Keratinocyte (primary cell): ENCODE data around the gene ZBED3. TPM values are rescaled to one million over a fixed set of nuclear protein-coding genes. Genes with fewer than 3 reads are reported as not detected.
A peak's percentile ranks its signal among the peaks of the same experiment; 100 is the strongest.

Experiments used
- DNase-seq: peaks from one replicate; pipeline ENCODE4 v3.0.0-alpha.2; 2011; ENCODE audit warnings: low read depth, missing footprints, low spot score
- FAIRE-seq: peaks from 2 replicates; lab custom pipeline; 2011; peaks lifted over from hg19 to GRCh38; lab: Jason Lieb, UNC
- H2AFZ ChIP-seq: 2 replicates; pipeline ENCODE4 v1.6.0; 2012; ENCODE audit warnings: low read length, control low read depth, inconsistent platforms; ENCODE audit not compliant: control insufficient read depth
- H3K27ac ChIP-seq: 2 replicates; pipeline ENCODE4 v1.5.1; 2011; ENCODE audit warnings: low read length; ENCODE audit not compliant: control insufficient read depth, insufficient read depth
- H3K27me3 ChIP-seq: 3 replicates; pipeline ENCODE4 v1.6.0; 2011; ENCODE audit warnings: low read length; ENCODE audit not compliant: control insufficient read depth, insufficient read depth; ENCODE audit errors: extremely low read depth
- H3K36me3 ChIP-seq, 2 experiments: 2 replicates in 1 of 2; 3 replicates in 1 of 2; pipeline ENCODE4 v1.5.1; 2011; ENCODE audit warnings: low read length in 2 of 2, mild to moderate bottlenecking in 1 of 2; ENCODE audit not compliant: control insufficient read depth in 2 of 2, insufficient read depth in 2 of 2; ENCODE audit errors: extremely low read depth in 1 of 2
- H3K4me1 ChIP-seq: 3 replicates; pipeline ENCODE4 v1.5.1; 2011; ENCODE audit warnings: low read length; ENCODE audit not compliant: control insufficient read depth, insufficient read depth; ENCODE audit errors: extremely low read depth
- H3K4me2 ChIP-seq: 3 replicates; pipeline ENCODE4 v1.6.0; 2011; ENCODE audit warnings: low read depth, low read length; ENCODE audit not compliant: control insufficient read depth, insufficient read depth; ENCODE audit errors: extremely low read depth
- H3K4me3 ChIP-seq, 3 experiments: fragments of 200-600 bp in 1 of 3; sonication (generic) in 1 of 3; 2 replicates in 2 of 3; 3 replicates in 1 of 3; pipeline ENCODE4 v1.5.1; 2011 to 2016; ENCODE audit warnings: low read length in 3 of 3, mild to moderate bottlenecking in 3 of 3, control low read depth in 2 of 3, inconsistent platforms in 1 of 3, low read depth in 1 of 3, mixed read lengths in 1 of 3, mixed run types in 1 of 3, moderate library complexity in 1 of 3; ENCODE audit not compliant: control insufficient read depth in 2 of 3, insufficient read depth in 2 of 3; ENCODE audit errors: extremely low read depth in 1 of 3
- H3K79me2 ChIP-seq: 2 replicates; pipeline ENCODE4 v1.6.0; 2012; ENCODE audit warnings: low read length; ENCODE audit not compliant: control insufficient read depth, insufficient read depth
- H3K9ac ChIP-seq: 3 replicates; pipeline ENCODE4 v1.6.0; 2011; ENCODE audit warnings: low read length; ENCODE audit not compliant: control insufficient read depth, insufficient read depth; ENCODE audit errors: extremely low read depth
- H3K9me1 ChIP-seq: 3 replicates; pipeline ENCODE4 v1.6.0; 2011; ENCODE audit warnings: low read length; ENCODE audit not compliant: control insufficient read depth, insufficient read depth; ENCODE audit errors: extremely low read depth
- H3K9me3 ChIP-seq: 2 replicates; pipeline ENCODE4 v1.5.1; 2012; ENCODE audit warnings: low read depth, low read length; ENCODE audit not compliant: control insufficient read depth
- H4K20me1 ChIP-seq: 3 replicates; pipeline ENCODE4 v1.6.0; 2011; ENCODE audit warnings: low read length; ENCODE audit not compliant: control insufficient read depth, insufficient read depth; ENCODE audit errors: extremely low read depth
- CTCF ChIP-seq, 3 experiments: IDR thresholded peaks in 1 of 3; conservative IDR thresholded peaks in 1 of 3; optimal IDR thresholded peaks in 1 of 3; 2 replicates in 2 of 3; 3 replicates in 1 of 3; pipeline versions ENCODE3 to v1.5.1; 2011; ENCODE audit warnings: low read length in 3 of 3, mild to moderate bottlenecking in 3 of 3, moderate library complexity in 2 of 3, control low read depth in 1 of 3, inconsistent platforms in 1 of 3; ENCODE audit not compliant: insufficient read depth in 2 of 3; ENCODE audit errors: extremely low read depth in 1 of 3
- EZH2 ChIP-seq: IDR thresholded peaks from one replicate; pipeline ENCODE4 v1.6.1; 2012; ENCODE audit warnings: inconsistent platforms, mild to moderate bottlenecking, low read length, moderate library complexity
- dilution Hi-C: fragments of 300-500 bp; cut with MboI; formaldehyde crosslinking; loops from one replicate; pipeline ENCODE4 v1.7.0; 2020; ENCODE audit warnings: low sequenced_read_pairs; ENCODE audit not compliant: extremely low pct_ligation_motif_present
- polyA plus RNA-seq, 5 experiments: library from polyadenylated mRNA; depleted of rRNA in 3 of 5; stranded (reverse) in 3 of 5; stranded (forward) in 1 of 5; unstranded in 1 of 5; fragments of >200 nt; gene quantifications; 1 replicate in 1 of 5; 2 replicates in 3 of 5; 3 replicates in 1 of 5; pipeline versions ENCODE4 v1.2.1 to v1.2.3, GENCODE V29; 2011 to 2012; ENCODE audit warnings: missing spikeins in 2 of 5, low read depth in 1 of 5, low replicate concordance in 1 of 5

The ZBED3 gene
- polyA plus RNA-seq, 1 donor (not counting 4 experiments of a cell fraction or from before 2014, with no cell fraction given): 0.59 TPM

GRCh38 chr5:77076961-77077828 lies 9.9 kb downstream of the ZBED3 start:
- Histone ChIP-seq H3K9me3 (no peaks in the 10 kb centered on the region), H3K4me2 (peak overlapping the region; percentile 74), H3K9me1 (peaks cover 2% of the 10 kb centered on the region), H3K27me3 (no peaks in the 10 kb centered on the region), H2AFZ (peak overlapping the region; percentile 66), H4K20me1 (no peaks in the 10 kb centered on the region), H3K4me1 (peaks cover 4% of the 10 kb centered on the region), H3K79me2 (no peaks in the 10 kb centered on the region), H3K4me3 (peak overlapping the region; percentile 19 to 51 (median 35)), H3K27ac (no peak overlapping the region), H3K9ac (no peak overlapping the region), H3K36me3 (no peaks in the 10 kb centered on the region)
- DNase-seq (no peak), FAIRE-seq (no peak)
- TF ChIP-seq EZH2: no peak
- TF ChIP-seq CTCF (optimal IDR thresholded peaks at IDR 0.05 in 1 of 3, IDR thresholded peaks at IDR 0.05 in 1 of 3, conservative IDR thresholded peaks at IDR 0.05 in 1 of 3; ENCODE audit: extremely low read depth in 1 of 3, insufficient read depth in 2 of 3, low read length in 3 of 3): peak in 2 of 3 experiments; percentile 44 to 66
- dilution Hi-C loops: no loop called here

GRCh38 chr5:77074745-77075144 lies 12.3 kb downstream of the ZBED3 start:
- no peaks in the 10 kb centered on the region for H3K9me3 ChIP-seq
- no peaks in the 10 kb centered on the region for H3K79me2 ChIP-seq
- DNase-seq: no peak
- peaks cover 2% of the 10 kb centered on the region for H3K9me1 ChIP-seq
- peaks cover 4% of the 10 kb centered on the region for H3K4me1 ChIP-seq
- no peaks in the 10 kb centered on the region for H4K20me1 ChIP-seq
- H3K27ac ChIP-seq: no peak overlapping the region
- H3K36me3 ChIP-seq: peaks cover 0 to 2% of the 10 kb centered on the region in 2 experiments
- FAIRE-seq: no peak
- H3K4me3 ChIP-seq: no peak overlapping the region
- H3K4me2 ChIP-seq: no peak overlapping the region
- no peak for TF ChIP-seq EZH2
- TF ChIP-seq CTCF (optimal IDR thresholded peaks at IDR 0.05 in 1 of 3, IDR thresholded peaks at IDR 0.05 in 1 of 3, conservative IDR thresholded peaks at IDR 0.05 in 1 of 3; ENCODE audit: extremely low read depth in 1 of 3, insufficient read depth in 2 of 3, low read length in 3 of 3): no peak
- H3K27me3 ChIP-seq: no peaks in the 10 kb centered on the region
- no peak overlapping the region for H3K9ac ChIP-seq
- H2AFZ ChIP-seq: no peak overlapping the region
- dilution Hi-C loops: no loop called here
